Thymus (tissue), 11 donors: ENCODE data around the gene UBE2E3. TPM values are rescaled to one million over a fixed set of nuclear protein-coding genes. Genes with fewer than 3 reads are reported as not detected.

Experiments used
- DNase-seq, 9 donors: peaks; one replicate each; pipeline ENCODE4 v3.0.0-alpha.2; 2013; ENCODE audit warnings: low spot score in 9 of 9, low read depth in 6 of 9, missing footprints in 1 of 9
- H3K27ac ChIP-seq, 2 donors: one replicate each; pipeline ENCODE4 v1.5.1; 2013; ENCODE audit warnings: control low read depth in 1 of 2, low read depth in 1 of 2, low read length in 1 of 2, mild to moderate bottlenecking in 1 of 2, moderate library complexity in 1 of 2
- H3K27me3 ChIP-seq, 2 donors: one replicate each; pipeline ENCODE4 v1.5.1; 2013; ENCODE audit warnings: low read length in 1 of 2; ENCODE audit not compliant: control insufficient read depth in 2 of 2, insufficient read depth in 1 of 2
- H3K36me3 ChIP-seq, 2 donors: one replicate each; pipeline ENCODE4 v1.5.1; 2013; ENCODE audit warnings: low read length in 1 of 2, mild to moderate bottlenecking in 1 of 2, moderate library complexity in 1 of 2; ENCODE audit not compliant: control insufficient read depth in 2 of 2, insufficient read depth in 2 of 2
- H3K4me1 ChIP-seq, 2 donors: one replicate each; pipeline ENCODE4 v1.5.1; 2013; ENCODE audit warnings: low read length in 2 of 2; ENCODE audit not compliant: control insufficient read depth in 2 of 2, insufficient read depth in 2 of 2
- H3K4me3 ChIP-seq, 2 donors: one replicate each; pipeline ENCODE4 v1.5.1; 2013; ENCODE audit warnings: low read length in 2 of 2, control low read depth in 1 of 2, mild to moderate bottlenecking in 1 of 2
- H3K9me3 ChIP-seq, 2 donors: one replicate each; pipeline ENCODE4 v1.5.1; 2013; ENCODE audit warnings: low read length in 1 of 2, mild to moderate bottlenecking in 1 of 2; ENCODE audit not compliant: control insufficient read depth in 2 of 2, insufficient read depth in 1 of 2
- WGBS: extraction: QIAGEN DNeasy Blood & Tissue Kit; methylation state at CpG from one replicate; pipeline ENCODE4 v1.1.7; 2013; 5-methylcytosine and 5-hydroxymethylcytosine counted together
- polyA plus RNA-seq: library from polyadenylated mRNA; stranded (reverse); fragments of 200-250 nt; gene quantifications from one replicate; pipeline ENCODE4 v1.2.3, GENCODE V29; 2013
- total RNA-seq: library from RNA; stranded (reverse); fragments of 120-200 nt; gene quantifications from one replicate; pipeline ENCODE4 v1.2.4, GENCODE V29; 2013
- donor health status: healthy.

Gene UBE2E3
- total and polyA plus RNA-seq, 2 donors, result 55.4 to 93.0 TPM

DNA sequence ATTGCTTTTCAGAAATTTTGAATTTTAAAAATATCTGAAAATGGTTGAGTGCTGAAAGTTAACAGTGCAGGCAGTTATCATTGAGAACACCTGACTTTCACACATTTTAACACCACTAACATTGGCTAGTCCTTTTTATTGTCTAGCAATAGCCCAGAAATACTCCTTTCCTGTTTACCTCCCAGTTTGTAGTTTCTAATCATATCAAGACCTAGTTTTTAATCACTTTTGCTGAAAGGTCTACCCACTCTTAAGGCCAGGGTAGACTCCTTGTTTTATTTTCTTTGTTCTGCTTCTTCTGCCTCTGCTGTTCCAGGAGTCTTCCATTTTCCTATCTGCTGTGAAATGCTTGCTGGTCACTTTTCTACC lies 72.1 kb downstream of the UBE2E3 start:
- no peak overlapping the region for H3K27ac ChIP-seq

DNA sequence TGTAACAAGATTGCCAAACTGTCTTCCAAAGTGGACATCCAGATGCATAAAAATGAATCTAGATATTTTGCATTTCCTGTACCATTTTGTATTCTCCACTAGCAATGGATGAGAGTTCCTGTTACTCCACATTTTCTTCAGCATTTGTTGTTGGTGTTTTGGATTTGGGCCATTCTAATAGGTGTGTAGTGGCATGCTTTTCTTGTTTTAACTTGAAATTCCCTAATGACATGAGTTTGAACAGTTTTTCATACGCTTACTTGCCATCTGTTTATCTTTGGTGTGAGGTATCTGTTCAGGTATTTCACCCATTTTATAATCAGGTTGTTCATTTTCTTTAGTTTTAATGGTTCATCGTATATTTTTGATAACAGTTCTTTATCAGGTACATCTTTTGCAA lies 73.9 kb downstream of the UBE2E3 start:
- no peaks in the 10 kb centered on the region for H3K9me3 ChIP-seq
- 99% methylated on average over 2 of the region's 2 CpGs for WGBS
- no peaks in the 10 kb centered on the region for H3K36me3 ChIP-seq
- H3K4me3 ChIP-seq, result no peak overlapping the region
- DNase-seq, result no peak
- H3K4me1 ChIP-seq, result no peaks in the 10 kb centered on the region
- H3K27me3 ChIP-seq, result no peaks in the 10 kb centered on the region
- H3K27ac ChIP-seq, result no peak overlapping the region

More for the DNA sequence above, 72.1 kb downstream of the UBE2E3 start:
- no peaks in the 10 kb centered on the region for H3K36me3 ChIP-seq
- H3K9me3 ChIP-seq, result no peaks in the 10 kb centered on the region
- H3K4me3 ChIP-seq, result no peak overlapping the region
- no peaks in the 10 kb centered on the region for H3K4me1 ChIP-seq
- no peaks in the 10 kb centered on the region for H3K27me3 ChIP-seq
- DNase-seq, result no peak

- DNase-seq, result no peak
- 98% methylated on average over 2 of the region's 2 CpGs for WGBS
- no peaks in the 10 kb centered on the region for H3K36me3 ChIP-seq
Measured at GRCh38 chr2:181054843-181055242, 74.4 kb downstream of the UBE2E3 start.

GRCh38 chr2:181058378-181059269 lies 78.2 kb downstream of the UBE2E3 start:
- DNase-seq, result peak in 7 of 9 donors; percentile 15 to 63 (median 36)
- Histone ChIP-seq H3K27ac (no peak overlapping the region), H3K36me3 (no peaks in the 10 kb centered on the region), H3K4me3 (no peak overlapping the region), H3K4me1 (no peaks in the 10 kb centered on the region), H3K27me3 (no peaks in the 10 kb centered on the region), H3K9me3 (no peaks in the 10 kb centered on the region)
- 83% methylated on average over 7 of the region's 7 CpGs for WGBS

More at GRCh38 chr2:181054843-181055242, 74.4 kb downstream of the UBE2E3 start:
- H3K27me3 ChIP-seq, result no peaks in the 10 kb centered on the region
- no peaks in the 10 kb centered on the region for H3K9me3 ChIP-seq
- H3K27ac ChIP-seq, result no peak overlapping the region
- no peaks in the 10 kb centered on the region for H3K4me1 ChIP-seq
- H3K4me3 ChIP-seq, result no peak overlapping the region

DNA sequence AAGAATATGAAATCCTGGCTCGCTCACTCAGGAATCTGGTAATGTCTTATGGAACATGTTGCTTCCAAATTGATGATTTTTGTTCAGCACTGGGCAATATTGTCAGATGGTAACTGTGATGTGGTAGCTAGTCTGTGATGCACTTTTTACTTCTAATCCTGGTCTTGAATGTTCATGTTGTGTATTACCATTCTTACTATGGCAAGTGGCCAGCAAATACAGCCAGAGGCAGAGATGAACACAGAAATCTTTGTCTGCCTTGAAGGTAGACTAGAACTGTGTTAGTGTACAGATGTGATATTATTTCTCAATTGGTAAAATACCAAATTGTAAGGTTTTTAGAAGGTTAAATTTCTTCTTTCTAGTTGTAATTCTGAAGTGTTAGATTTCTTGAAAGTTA lies 83.3 kb downstream of the UBE2E3 start:
- 1% methylated on average over 1 of the region's 1 CpG for WGBS

GRCh38 chr2:181065458-181065857 lies 85.1 kb downstream of the UBE2E3 start:
- Histone ChIP-seq H3K4me3 (no peak overlapping the region), H3K9me3 (no peaks in the 10 kb centered on the region), H3K27me3 (no peaks in the 10 kb centered on the region), H3K4me1 (no peaks in the 10 kb centered on the region), H3K36me3 (no peaks in the 10 kb centered on the region), H3K27ac (no peak overlapping the region)
- no peak for DNase-seq

More for the DNA sequence above, 83.3 kb downstream of the UBE2E3 start:
- Histone ChIP-seq H3K4me1 (no peaks in the 10 kb centered on the region), H3K36me3 (no peaks in the 10 kb centered on the region), H3K4me3 (no peak overlapping the region), H3K9me3 (no peaks in the 10 kb centered on the region), H3K27me3 (no peaks in the 10 kb centered on the region), H3K27ac (no peak overlapping the region)
- no peak for DNase-seq

DNA sequence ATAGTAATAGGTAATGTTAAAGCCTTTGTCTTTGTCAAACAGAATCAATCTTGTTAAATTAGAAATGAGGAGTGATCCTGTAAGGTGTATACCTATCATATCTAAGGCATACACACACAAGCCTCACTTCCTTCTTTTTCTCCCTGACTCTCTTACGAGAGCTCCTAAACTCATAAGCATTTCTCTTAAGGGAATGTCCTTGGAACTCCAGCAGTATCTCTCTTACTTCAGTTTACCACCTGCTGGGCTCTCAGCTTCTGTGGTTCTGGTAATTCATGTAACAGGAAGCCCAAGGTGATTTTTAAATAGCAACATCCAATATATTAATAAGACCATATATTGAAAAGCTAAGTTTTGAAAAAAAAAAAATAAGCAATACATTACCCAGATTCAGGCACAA lies 85.9 kb downstream of the UBE2E3 start:
- H3K9me3 ChIP-seq, result no peaks in the 10 kb centered on the region
- no peaks in the 10 kb centered on the region for H3K4me1 ChIP-seq
- no peaks in the 10 kb centered on the region for H3K36me3 ChIP-seq
- H3K27me3 ChIP-seq, result no peaks in the 10 kb centered on the region
- no peak for DNase-seq
- 94% methylated on average over 1 of the region's 1 CpG for WGBS
- no peak overlapping the region for H3K27ac ChIP-seq
- H3K4me3 ChIP-seq, result no peak overlapping the region

GRCh38 chr2:181070119-181070835 lies 89.9 kb downstream of the UBE2E3 start:
- H3K36me3 ChIP-seq, result no peaks in the 10 kb centered on the region
- no peaks in the 10 kb centered on the region for H3K9me3 ChIP-seq
- H3K4me3 ChIP-seq, result no peak overlapping the region
- no peak overlapping the region for H3K27ac ChIP-seq
- H3K27me3 ChIP-seq, result no peaks in the 10 kb centered on the region
- no peak for DNase-seq
- no peaks in the 10 kb centered on the region for H3K4me1 ChIP-seq
- WGBS, result 82% methylated on average over 2 of the region's 2 CpGs

GRCh38 chr2:181070836-181071200 lies 90.4 kb downstream of the UBE2E3 start:
- no peak overlapping the region for H3K4me3 ChIP-seq
- no peaks in the 10 kb centered on the region for H3K36me3 ChIP-seq
- no peak for DNase-seq
- H3K27me3 ChIP-seq, result no peaks in the 10 kb centered on the region
- 97% methylated on average over 5 of the region's 5 CpGs for WGBS
- H3K27ac ChIP-seq, result no peak overlapping the region
- no peaks in the 10 kb centered on the region for H3K4me1 ChIP-seq
- no peaks in the 10 kb centered on the region for H3K9me3 ChIP-seq
